HCT116 (cell line): ENCODE results near the gene TCP11L1.

Source experiments
- CTCF ChIP-seq, 3 experiments: fragments of 200-600 bp in 1 of 3; sonication (generic) in 1 of 3; IDR thresholded peaks in 2 of 3; conservative IDR thresholded peaks in 1 of 3; 2 replicates each; pipeline ENCODE4 v1.5.1; 2012 to 2017; ENCODE audit warnings: low read depth in 2 of 3, low read length in 2 of 3, antibody characterized with exemption in 1 of 3, borderline replicate concordance in 1 of 3, control low read depth in 1 of 3, mild to moderate bottlenecking in 1 of 3, mixed read lengths in 1 of 3, mixed run types in 1 of 3, moderate library complexity in 1 of 3; ENCODE audit not compliant: insufficient read depth in 1 of 3
- POLR2AphosphoS5 ChIP-seq: IDR thresholded peaks from 2 replicates; pipeline ENCODE4 v1.6.1; 2011; ENCODE audit warnings: mild to moderate bottlenecking, low read depth, low read length, moderate library complexity
- RAD21 ChIP-seq: IDR thresholded peaks from 2 replicates; pipeline ENCODE4 v1.6.1; 2012; ENCODE audit warnings: low read depth, mild to moderate bottlenecking
- REST ChIP-seq: IDR thresholded peaks from 2 replicates; pipeline ENCODE4 v1.6.1; 2012; ENCODE audit warnings: low read depth

- TF ChIP-seq CTCF (IDR thresholded peaks at IDR 0.05 in 2 of 3, conservative IDR thresholded peaks at IDR 0.05 in 1 of 3; ENCODE audit: borderline replicate concordance in 1 of 3, insufficient read depth in 1 of 3, low read depth in 2 of 3, low read length in 2 of 3) (no peak), REST (no peak), RAD21 (no peak), POLR2AphosphoS5 (no peak)
Measured at GRCh38 chr11:33086017-33086416, 46.6 kb downstream of the TCP11L1 start.
